ENCODE results near the gene SRSF7. TPM values are rescaled to one million over a fixed set of nuclear protein-coding genes. Genes with fewer than 3 reads are reported as not detected.
"Not testable (repeated sequence)": the region's sequence is repeated elsewhere in the genome, so short reads cannot be mapped to it uniquely, and the experiment has no call there.

SRSF7 gene
- total RNA-seq, 1 donor from 2014 or later, result 316 TPM

DNA sequence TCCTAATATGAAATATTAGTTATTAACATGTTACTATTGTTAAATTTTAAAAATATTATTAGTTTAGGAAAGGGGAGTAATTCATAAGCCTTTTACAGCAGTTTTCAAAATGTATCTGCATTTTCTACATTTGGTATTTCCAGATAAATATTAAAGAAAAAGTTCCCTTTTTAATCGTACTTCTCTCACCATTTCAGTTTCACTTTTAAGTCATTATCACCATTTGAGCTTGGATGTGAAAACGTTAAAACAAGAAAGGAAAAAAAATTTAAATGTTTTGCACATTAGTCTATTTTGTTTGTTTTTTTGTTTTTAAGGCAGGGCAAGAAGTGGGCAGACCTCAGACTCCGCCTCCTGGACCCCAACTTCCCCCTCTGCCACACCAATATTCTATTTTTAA lies 3.3 kb upstream of the SRSF7 start:
- intact Hi-C loops (cut with micrococcal nuclease), result loop anchor here (5.0 kb wide), 1 partner anchor 677 kb away; the partner anchor contains the start of gene CYP1B1

DNA sequence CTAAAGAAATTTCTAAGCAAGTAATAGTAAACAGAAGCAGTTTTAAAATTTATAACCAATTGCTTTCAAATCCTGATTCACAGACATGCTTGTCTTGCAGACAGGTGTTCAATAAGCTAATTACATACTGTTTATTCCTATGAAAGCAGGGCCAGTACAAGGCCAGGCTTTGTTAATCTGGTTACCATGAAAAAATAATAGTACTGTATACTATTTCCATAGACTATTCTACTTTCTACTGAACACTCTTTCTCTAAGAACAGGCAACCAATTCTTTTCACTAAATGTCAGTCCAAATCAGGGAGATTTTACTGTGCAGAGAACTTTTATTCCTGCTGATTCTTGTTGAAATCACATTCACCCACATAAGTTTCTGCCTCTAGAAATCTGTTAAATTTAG lies 2.9 kb upstream of the SRSF7 start:
- intact Hi-C loops (cut with micrococcal nuclease), result loop anchor here (5.0 kb wide), 1 partner anchor 677 kb away; the partner anchor contains the start of gene CYP1B1

DNA sequence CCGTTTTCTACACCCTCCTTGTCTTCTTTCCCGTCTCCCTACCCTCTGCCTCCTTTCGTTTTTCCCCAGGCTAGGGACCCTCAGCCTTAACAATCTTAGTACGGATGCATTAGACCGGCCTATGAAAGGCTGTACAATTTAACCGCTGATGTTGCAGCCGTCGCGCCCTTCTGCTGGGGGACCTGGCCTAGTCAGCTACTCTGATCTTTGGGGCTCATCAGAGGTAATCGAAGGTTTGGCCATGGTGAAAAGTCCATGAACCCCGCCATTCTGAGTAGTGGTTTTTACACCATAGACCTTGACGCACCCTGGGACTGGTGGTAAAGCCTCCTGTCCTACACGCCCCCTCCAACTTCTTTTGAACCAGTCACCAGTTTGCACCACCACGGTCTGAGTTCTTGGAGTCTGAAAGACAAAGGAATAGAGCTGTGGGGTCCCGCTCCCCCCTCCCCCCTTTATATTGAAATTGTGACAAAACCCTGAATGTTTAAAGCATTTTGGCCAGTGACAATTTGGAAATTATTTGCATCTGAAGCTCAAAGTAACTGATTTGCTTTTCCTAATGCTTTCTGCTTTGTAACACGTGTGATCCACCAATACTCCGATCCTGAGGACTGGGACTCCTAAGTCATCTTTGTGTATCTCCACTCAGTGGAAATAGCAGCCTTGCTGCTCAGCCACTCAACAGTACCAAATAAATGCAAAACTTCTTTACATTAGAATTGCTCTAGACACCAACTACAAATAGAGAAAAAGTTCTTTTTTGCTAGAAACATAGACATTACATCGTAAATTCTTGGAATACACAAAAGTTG lies 642 bp upstream of the SRSF7 start:
- intact Hi-C loops (cut with micrococcal nuclease), result loop anchor here (1.0 to 5.0 kb wide), 7 partner anchors 26 to 675 kb away; partner anchors contain the start of genes ATL2, CYP1B1, GALM and GEMIN6

DNA sequence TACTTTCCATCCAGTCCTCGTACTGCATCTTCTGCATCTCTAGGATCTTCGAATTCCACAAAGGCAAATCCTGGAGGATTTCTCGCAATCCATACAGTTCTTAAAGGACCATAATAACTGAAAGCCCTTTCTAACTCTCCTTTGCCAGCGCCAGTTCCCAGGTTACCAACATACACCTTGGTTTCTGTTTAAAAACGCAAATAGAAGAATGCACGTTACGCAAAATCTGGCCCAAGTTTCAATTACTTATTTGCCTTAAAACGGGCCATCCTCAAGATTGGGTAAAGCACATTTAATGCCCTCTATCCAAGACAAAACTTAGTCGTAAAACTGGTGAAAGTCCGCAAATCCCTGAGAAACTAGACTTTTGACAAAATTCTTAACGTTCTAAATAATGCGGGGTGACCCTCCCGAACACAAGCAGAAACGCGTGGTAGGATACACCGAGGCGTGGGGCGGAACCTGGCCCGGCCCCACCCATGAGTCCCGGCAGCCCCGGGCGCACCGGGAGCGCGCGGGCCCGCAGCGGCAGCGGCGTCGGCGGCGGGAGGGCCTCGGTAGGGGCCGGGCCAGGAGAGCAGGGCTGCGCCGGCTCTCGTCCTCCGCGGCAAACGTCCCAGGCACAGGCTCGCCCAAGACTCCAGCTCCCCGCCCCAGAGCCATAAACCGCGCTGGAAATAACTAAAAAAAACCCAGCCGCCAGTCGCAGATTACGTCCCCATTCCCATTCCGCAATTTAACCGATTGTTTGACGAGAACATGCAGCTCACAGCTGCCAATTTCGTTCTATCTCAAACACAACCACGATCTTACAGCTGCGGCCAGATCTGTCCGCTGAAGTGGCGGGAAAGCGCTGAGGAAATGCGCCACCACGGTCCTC lies 910 bp downstream of the SRSF7 start:
- intact Hi-C loops (cut with micrococcal nuclease), result loop anchor here (2.0 to 5.0 kb wide), 4 partner anchors 83 to 673 kb away; partner anchors contain the start of genes CYP1B1 and GALM

DNA sequence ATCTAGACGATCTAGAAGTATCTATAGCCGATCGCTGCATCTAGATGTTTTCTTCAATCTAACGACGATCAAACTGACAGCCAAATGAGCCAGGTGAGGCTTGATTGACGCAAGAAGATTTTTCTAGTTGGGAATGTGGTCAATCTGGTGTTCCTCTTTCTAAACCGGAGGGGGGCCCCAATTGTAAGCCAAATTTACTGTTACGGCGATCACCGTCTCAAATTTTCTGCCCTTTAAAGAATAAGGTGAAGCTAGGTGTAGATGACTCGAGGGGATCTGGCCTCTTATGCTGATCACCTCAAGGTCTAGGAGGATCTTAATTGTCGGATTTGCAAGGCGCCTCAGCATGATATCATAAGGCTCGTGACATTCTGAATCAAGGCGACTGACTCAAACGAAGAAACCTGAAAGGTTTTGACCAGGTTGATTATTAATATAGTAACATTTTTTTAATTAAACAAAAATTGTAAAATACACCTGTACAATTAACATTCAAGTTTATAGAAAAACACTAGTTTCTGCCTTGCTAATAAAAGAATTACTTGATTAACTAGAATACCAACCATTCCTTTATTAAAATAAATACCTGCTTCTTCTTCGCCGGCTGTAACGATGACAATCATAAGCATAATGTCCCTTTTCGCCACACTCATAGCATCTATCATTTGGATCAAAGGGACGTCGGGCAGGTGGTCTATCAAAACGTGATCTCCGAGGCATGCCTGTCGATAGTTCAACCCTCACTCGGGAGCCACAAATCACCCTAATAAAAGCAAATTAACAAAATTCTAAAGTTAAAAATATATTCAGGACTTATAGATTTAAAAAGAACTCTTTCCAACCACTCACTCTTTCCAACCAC lies 2.0 kb downstream of the SRSF7 start:
- intact Hi-C loops (cut with micrococcal nuclease), result no loop called here

DNA sequence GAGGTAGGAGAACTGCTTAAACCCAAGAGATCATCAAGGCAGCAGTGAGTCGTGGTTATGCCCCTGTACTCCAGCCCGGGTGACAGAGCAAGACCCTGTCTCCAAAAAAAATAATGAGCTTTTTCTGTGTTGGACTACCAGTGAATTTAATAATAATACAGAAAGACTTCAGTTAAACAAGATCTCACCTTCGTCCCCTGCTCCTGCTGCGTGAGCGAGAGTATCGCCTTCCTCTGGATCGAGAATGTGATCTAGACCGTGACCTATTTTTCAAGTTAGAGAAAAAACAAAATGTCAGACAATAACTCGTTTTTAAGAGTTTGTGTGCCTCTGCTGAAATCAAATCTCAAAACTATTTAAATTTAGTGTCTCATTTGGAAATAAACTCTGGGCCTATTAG lies 2.8 kb downstream of the SRSF7 start:
- intact Hi-C loops (cut with micrococcal nuclease), result no loop called here

DNA sequence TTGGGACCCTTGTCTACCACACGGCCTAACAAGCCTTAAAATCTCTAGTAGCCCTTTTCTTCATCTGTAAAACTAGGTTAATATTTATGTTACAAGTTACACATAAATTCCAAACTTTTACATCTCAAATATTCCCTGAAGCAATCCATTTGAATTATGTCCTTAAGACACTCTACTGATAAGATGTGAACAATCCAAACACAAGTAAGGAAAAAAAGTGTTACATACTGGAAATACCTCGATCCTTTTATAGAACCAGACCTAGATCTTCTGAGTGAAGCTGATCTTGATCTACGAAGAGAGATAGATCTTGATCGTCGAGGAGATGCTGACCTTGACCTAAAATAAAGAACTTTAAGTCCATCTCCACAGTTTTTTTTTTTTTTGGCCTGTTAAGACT lies 3.3 kb downstream of the SRSF7 start:
- intact Hi-C loops (cut with micrococcal nuclease), result no loop called here

DNA sequence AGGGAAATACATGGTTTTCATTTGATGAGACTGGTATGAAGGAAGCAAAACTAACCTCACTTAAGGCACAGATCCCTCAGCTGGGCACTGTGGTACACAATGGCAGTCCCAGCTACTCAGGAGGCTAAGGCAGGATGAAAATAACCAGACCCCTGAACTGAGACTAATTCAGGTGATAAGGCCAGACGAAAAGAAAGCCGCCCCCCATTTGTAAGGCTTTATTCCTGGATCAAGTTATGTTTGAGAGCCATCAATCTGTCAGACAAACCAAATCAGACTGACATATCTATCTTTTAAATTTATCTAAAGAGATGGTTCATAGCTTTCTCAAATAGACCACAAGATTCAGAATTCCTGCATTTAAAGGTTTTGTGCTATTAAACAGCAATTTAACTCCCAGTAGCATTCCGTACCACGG lies 4.1 kb downstream of the SRSF7 start:
- intact Hi-C loops (cut with micrococcal nuclease), result no loop called here

DNA sequence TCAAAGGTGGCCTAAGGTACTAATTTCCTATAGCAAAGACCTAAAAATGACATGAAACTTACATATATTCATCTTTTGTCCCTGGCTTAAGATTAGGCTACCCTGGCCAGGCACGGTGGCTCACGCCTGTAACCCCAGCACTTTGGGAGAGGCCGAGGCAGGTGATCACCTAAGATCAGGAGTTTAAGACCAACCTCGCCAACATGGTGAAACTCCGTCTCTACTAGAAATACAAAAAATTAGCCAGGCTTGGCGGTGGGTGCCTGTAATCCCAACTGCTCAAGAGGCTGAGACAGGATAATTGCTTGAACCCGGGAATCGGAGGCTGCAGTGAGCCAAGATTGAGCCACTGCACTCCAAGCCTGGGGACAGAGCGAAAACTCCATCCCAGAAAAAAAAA lies 5.9 kb downstream of the SRSF7 start:
- intact Hi-C loops (cut with micrococcal nuclease), result no loop called here

DNA sequence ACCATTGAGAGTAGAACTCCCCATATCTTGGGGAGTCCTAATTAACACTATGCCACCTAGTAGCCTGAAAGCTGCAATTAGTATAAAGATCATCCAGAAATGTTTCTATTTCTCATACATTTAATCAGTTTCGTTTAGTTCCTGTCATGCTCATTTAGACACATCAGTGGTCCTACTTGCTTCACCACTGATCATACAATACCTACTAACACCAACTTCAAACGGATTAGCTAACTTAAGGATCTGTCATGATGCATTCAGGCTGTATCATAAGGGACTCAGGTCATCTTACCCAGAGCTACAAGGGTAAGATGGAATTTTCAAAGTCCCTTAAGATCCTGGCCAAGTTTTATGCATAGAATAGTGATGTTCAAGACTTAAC lies 6.8 kb downstream of the SRSF7 start:
- intact Hi-C loops (cut with micrococcal nuclease), result loop anchor here (5.0 kb wide), 1 partner anchor 427 kb away; no protein-coding TSS in a partner anchor

DNA sequence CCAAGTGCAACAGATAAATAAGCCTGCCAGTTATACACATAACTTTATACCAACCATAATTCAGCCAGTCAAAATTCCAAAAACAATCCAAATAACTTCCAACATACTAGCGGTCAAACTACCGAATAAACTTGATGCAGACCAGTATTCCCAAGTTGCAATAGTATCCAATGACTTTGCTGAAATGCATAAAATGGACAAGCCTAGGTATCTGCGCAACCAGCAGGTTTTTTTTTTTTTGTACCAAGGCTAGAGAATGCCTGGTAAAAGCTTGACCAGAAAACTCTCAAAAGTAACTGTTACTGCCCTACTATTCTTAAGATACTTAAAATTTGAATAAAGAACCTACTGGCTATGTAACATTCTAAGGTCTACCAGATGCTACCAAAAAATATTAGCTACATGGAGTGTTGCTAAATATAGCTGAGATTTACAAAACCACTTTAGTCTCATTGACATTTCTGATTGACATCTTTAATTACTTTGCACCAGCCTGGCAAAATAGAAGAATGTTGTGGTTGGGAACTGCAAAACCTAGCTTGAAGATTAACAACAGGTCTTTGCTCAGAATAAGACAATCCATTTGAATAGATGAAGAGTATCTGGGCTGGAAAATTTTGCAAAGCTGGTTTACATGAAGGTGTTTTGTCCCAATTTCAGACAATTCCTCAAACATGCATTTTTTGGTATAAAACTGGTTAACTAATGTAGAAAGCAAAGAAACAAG lies 7.3 kb downstream of the SRSF7 start:
- intact Hi-C loops (cut with micrococcal nuclease), result loop anchor here (5.0 kb wide), 1 partner anchor 427 kb away; no protein-coding TSS in a partner anchor

DNA sequence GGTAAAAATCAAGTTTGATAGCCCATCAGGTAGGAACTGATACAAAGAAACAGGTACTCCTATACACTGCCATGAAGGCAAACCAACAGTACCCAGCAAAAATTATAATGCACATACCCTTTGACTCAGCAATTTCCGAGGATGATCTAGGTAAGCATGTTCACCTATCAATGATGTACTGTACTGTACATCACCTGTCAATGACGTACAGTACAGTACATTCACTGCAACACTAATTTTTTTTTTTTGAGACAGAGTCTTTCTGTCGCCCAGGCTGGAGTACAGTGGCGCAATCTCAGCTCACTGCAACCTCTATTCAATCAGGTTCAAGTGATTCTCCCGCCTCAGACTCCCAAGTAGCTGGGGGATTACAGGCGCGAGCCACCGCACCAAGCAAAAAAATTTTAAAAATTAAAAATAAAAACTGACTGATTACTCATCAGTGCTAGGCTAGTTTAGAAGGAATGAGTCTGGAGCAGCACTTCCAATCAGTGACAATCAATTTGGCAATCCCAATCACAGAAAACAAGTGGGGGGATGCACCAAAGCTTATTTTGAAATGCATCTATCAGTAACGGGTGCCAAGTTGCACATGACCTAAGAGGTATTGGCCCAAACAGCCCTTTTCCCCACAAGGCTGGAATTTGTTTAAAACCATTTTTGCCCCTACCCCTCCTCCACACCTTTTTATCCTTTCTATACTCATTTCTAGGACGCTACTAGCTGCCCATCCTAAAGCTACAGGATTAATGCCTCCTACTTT lies 8.2 kb downstream of the SRSF7 start:
- intact Hi-C loops (cut with micrococcal nuclease), result loop anchor here (5.0 kb wide), 1 partner anchor 426 kb away; no protein-coding TSS in a partner anchor

DNA sequence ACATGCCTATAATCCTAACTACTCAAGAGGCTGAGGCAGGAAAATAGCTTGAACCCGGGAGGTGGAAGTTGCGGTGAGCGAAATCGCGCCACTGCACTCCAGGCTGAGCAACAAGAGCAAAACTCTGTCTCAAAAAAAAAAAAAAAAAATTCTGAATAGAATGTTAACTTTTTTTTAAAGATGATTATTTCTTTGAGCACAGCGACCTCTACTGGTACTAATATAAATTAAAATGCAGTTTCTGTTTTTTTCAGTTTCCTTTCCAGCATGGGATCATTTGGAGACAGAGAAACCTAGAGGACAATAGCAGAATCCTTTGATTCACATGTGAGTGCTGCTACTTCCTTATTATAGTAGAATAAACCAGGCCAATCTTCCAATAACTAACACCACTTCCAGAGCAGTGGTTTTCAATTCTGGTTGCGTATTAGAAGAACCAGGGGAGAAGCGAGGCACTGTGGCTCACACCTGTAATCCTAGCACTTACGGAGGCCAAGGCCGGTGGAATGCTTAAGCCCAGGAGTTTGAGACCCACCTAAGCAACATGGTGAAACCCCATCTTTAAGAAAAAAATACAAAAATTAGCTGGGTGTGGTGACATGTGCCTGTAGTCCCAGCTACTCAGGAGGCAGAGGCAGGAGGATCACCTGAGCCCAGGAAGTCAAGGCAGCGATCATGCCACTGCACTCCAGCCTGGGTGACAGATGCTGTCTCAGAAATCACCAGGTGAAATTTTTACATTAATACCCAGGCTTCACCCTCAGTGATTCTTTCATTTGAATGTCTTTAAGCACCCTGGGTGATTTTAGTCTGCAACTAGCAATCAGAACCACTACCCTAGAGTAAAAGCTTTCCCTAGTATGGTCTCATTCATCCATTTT lies 10.1 kb downstream of the SRSF7 start:
- intact Hi-C loops (cut with micrococcal nuclease), result loop anchor here (1.0 to 5.0 kb wide), 3 partner anchors 160 to 424 kb away; no protein-coding TSS in a partner anchor

DNA sequence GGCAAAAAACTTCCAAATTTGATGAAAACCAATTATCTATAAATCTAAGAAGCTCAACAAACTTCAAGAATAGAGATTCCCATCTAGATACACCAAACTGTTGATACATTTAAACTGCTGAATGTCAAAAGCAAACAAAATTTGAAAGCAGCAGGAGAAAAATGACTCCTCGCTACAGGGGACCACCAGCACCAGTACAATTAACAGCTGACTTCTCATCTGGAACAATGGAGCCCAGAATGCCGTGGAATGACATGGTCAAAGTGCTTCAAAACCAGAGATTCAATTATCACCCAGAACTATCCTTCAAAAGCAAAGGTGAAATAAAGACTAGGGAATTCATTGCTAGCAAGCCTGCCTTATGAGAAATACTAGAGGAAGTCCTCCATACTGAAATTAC lies 11.6 kb downstream of the SRSF7 start:
- intact Hi-C loops (cut with micrococcal nuclease), result no loop called here

DNA sequence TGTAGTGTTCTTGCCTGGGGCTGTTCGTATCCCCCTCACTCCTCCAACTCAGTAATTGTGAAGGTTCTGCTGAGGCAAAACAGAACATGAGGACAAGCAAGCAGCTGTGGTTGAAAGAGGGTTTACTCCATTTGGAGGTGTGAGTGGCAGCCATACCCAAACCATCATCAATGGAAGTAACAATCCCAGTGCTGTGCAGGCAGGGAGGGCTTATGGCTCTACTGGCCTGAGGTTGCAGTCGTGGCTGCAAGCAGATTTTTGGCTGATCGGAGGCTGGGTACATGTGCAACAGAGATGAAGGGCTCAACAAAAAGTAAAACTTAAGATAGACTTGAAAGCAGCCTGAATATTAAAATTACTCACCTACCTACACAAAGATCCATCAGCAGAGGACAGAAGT lies 13.2 kb downstream of the SRSF7 start:
- intact Hi-C loops (cut with micrococcal nuclease), result no loop called here

DNA sequence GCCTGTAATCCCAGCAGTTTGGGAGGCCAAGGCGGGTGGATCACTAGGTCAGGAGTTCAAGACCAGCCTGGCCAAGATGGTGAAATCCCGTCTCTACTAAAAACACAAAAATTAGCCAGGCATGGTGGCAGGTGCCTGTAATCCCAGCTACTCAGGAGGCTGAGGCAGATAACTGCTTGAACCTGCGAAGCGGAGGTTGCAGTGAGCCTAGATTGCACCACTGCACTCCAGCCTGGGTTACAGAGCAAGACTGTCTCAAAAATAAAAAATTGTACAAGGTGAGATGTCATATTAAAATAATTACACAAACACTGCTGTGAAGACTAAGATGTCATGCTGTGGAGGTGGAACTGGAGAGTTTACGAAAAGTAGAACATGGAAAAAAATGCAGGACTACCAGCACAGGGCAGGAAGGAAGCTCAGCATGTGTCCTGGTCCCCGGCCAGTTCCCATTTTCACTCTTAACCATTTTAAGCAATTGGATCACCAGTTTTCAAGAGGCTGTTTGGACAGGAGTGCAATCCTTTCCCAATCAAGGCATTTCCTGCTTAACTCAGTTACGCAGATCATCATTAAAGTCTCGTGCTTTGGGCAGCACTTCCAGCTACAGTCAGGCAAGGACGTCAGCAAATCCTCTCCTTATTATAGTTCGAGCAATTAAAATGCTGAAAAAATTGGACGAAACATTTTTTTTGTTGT lies 14.0 kb downstream of the SRSF7 start:
- intact Hi-C loops (cut with micrococcal nuclease), result not testable (repeated sequence)

DNA sequence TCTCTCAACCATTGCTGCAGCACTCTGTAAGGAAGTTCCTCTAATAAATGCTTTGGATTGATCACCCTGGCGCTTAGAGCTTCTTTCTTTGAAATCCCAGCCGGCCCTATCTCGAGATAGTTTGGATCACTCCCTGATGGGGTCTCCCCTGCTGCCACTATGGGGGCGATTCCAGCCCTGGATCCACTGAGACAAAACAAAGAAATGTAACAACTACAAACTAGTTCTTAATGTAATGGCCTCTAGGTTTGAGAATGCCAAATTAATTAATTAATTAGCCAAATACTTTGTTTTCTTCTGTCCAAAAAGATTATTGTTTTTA lies 15.2 kb downstream of the SRSF7 start:
- intact Hi-C loops (cut with micrococcal nuclease), result no loop called here

Data from T-helper 2 cell treated with Interferon-gamma antibody and Interleukin-4, amounts not matched to agents 100 ng/mL and 5 ng/mL, for 36 hours (primary cell).